ENCODE results near the gene FNDC3B.
"Not testable (repeated sequence)": the region's sequence is repeated elsewhere in the genome, so short reads cannot be mapped to it uniquely, and the experiment has no call there.

Gene FNDC3B

GRCh38 chr3:172039436-172040077 is at the start of gene FNDC3B:
Gene FNDC3B, plus strand, starts transcription at chr3:172039578. Its CDS starts 72,902 bp downstream, at chr3:172112480.
- peak; percentile 96 for DNase-seq

GRCh38 chr3:171990239-171990638 is 49.1 kb upstream of the FNDC3B start:
- DNase-seq = not testable (repeated sequence)

- no peak for DNase-seq
These were observed 48.2 kb upstream of the FNDC3B start for GRCh38 chr3:171991166-171991565.

GRCh38 chr3:171994646-171995428 is 44.5 kb upstream of the FNDC3B start:
- DNase-seq = no peak

GRCh38 chr3:171995486-171995885 is 43.9 kb upstream of the FNDC3B start:
- no peak for DNase-seq

- no peak for DNase-seq
These were observed 43.1 kb upstream of the FNDC3B start for GRCh38 chr3:171996178-171996817.

GRCh38 chr3:171998731-171999130 is 40.6 kb upstream of the FNDC3B start:
- DNase-seq = not testable (repeated sequence)

GRCh38 chr3:172001616-172002015 is 37.8 kb upstream of the FNDC3B start:
- DNase-seq = not testable (repeated sequence)

- DNase-seq = no peak
These were observed 36.8 kb upstream of the FNDC3B start for GRCh38 chr3:172002512-172003078.

GRCh38 chr3:172003146-172003545 is 36.2 kb upstream of the FNDC3B start:
- DNase-seq = no peak

GRCh38 chr3:172007065-172007370 is 32.4 kb upstream of the FNDC3B start:
- no peak for DNase-seq

GRCh38 chr3:172009803-172010202 is 29.6 kb upstream of the FNDC3B start:
- DNase-seq = no peak

- DNase-seq = no peak
These were observed 26.6 kb upstream of the FNDC3B start for GRCh38 chr3:172012775-172013174.

GRCh38 chr3:172014145-172014544 is 25.2 kb upstream of the FNDC3B start:
- no peak for DNase-seq

GRCh38 chr3:172018364-172018763 is 21.0 kb upstream of the FNDC3B start:
- no peak for DNase-seq

GRCh38 chr3:172020763-172021162 is 18.6 kb upstream of the FNDC3B start:
- no peak for DNase-seq

- no peak for DNase-seq
These were observed 18.2 kb upstream of the FNDC3B start for GRCh38 chr3:172021164-172021563.

- DNase-seq = no peak
These were observed 17.5 kb upstream of the FNDC3B start for GRCh38 chr3:172021859-172022258.

- no peak for DNase-seq
These were observed 15.5 kb upstream of the FNDC3B start for GRCh38 chr3:172023915-172024314.

GRCh38 chr3:172024679-172025078 is 14.7 kb upstream of the FNDC3B start:
- no peak for DNase-seq

- DNase-seq = no peak
These were observed 9.8 kb upstream of the FNDC3B start for GRCh38 chr3:172029425-172030098.

GRCh38 chr3:172030181-172030580 is 9.2 kb upstream of the FNDC3B start:
- DNase-seq = no peak

GRCh38 chr3:172031996-172032395 is 7.4 kb upstream of the FNDC3B start:
- no peak for DNase-seq

Measured in hematopoietic multipotent progenitor cell treated with erythropoietin and hydrocortisone succinate and interleukin-3 and kit ligand, for 6 days (in vitro differentiated cells).